Keratinocyte (primary cell): Measurements from ENCODE around the gene MPPED1.

Source experiments
- EZH2 ChIP-seq: IDR thresholded peaks from one replicate; pipeline ENCODE4 v1.6.1; 2012; ENCODE audit warnings: inconsistent platforms, mild to moderate bottlenecking, low read length, moderate library complexity
- TF ChIP-seq, protein P1 (sequence below), 3 experiments: IDR thresholded peaks in 1 of 3; conservative IDR thresholded peaks in 1 of 3; optimal IDR thresholded peaks in 1 of 3; 2 replicates in 2 of 3; 3 replicates in 1 of 3; pipeline versions ENCODE3 to v1.5.1; 2011; ENCODE audit warnings: low read length in 3 of 3, mild to moderate bottlenecking in 3 of 3, moderate library complexity in 2 of 3, control low read depth in 1 of 3, inconsistent platforms in 1 of 3; ENCODE audit not compliant: insufficient read depth in 2 of 3; ENCODE audit errors: extremely low read depth in 1 of 3

DNA sequence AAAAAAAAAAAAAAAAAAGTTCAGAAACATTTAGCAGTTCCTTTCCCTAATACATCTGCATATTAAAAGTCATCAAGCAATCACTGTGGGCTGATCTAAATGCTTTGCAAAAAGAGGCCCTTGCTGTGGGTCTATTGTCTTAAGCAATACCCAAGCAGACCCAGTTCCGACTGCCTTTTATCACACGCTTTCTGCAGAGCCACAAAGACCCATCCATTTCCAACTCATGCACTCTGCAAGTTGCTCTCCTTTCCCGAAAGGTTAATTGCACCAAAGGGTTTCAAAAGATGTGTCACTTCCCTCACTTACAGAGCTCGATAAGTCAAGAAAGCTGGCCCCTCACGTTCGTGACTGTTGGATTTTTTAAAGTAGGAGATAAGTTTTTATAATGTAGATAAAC lies 138.9 kb downstream of the MPPED1 start:
- TF ChIP-seq, protein P1, sequence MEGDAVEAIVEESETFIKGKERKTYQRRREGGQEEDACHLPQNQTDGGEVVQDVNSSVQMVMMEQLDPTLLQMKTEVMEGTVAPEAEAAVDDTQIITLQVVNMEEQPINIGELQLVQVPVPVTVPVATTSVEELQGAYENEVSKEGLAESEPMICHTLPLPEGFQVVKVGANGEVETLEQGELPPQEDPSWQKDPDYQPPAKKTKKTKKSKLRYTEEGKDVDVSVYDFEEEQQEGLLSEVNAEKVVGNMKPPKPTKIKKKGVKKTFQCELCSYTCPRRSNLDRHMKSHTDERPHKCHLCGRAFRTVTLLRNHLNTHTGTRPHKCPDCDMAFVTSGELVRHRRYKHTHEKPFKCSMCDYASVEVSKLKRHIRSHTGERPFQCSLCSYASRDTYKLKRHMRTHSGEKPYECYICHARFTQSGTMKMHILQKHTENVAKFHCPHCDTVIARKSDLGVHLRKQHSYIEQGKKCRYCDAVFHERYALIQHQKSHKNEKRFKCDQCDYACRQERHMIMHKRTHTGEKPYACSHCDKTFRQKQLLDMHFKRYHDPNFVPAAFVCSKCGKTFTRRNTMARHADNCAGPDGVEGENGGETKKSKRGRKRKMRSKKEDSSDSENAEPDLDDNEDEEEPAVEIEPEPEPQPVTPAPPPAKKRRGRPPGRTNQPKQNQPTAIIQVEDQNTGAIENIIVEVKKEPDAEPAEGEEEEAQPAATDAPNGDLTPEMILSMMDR (optimal IDR thresholded peaks at IDR 0.05 in 1 of 3, IDR thresholded peaks at IDR 0.05 in 1 of 3, conservative IDR thresholded peaks at IDR 0.05 in 1 of 3; ENCODE audit: extremely low read depth in 1 of 3, insufficient read depth in 2 of 3, low read length in 3 of 3), result no peak
- TF ChIP-seq EZH2, result no peak
